ENCODE data around the gene RAB8B. TPM values are rescaled to one million over a fixed set of nuclear protein-coding genes. Genes with fewer than 3 reads are reported as not detected.

RAB8B gene
- total and polyA plus RNA-seq, 9 of the 15 experiments (the other 6 are each of a cell fraction or from before 2014, with no cell fraction given) = 7.8 to 32.1 (median 24.2) TPM

GRCh38 chr15:63232405-63232804 is 43.0 kb downstream of the RAB8B start:
- Histone ChIP-seq H2AFZ (ENCODE audit: low read depth, low read length) (no peak overlapping the region), H3K4me2 (ENCODE audit: insufficient read depth, low read length) (no peak overlapping the region), H3K27me3 (ENCODE audit: control insufficient read depth in 2 of 2, insufficient read depth in 2 of 2, low read length in 2 of 2) (no peaks in the 10 kb centered on the region), H3K4me3 (no peak overlapping the region), H3K36me3 (ENCODE audit: control insufficient read depth, insufficient read depth, low read length) (peaks cover 10% of the 10 kb centered on the region; the same call in 1 of the 3 replicates), H3K27ac (ENCODE audit: extremely low read depth, low read depth, low read length) (no peak overlapping the region), H3K4me1 (replicated peaks in 1 of 2; ENCODE audit: control insufficient read depth in 2 of 2, insufficient read depth in 2 of 2, low read length in 2 of 2) (peaks cover 7 to 12% of the 10 kb centered on the region in 2 experiments; a peak in 4 of 5 replicates), H3K9me1 (ENCODE audit: control insufficient read depth, insufficient read depth, low read length) (no peaks in the 10 kb centered on the region), H4K20me1 (replicated peaks; ENCODE audit: control insufficient read depth, insufficient read depth, low read length) (no peaks in the 10 kb centered on the region), H3K79me2 (ENCODE audit: control insufficient read depth, insufficient read depth, low read length) (peaks cover 66% of the 10 kb centered on the region), H3K9me3 (replicated peaks; ENCODE audit: control insufficient read depth, insufficient read depth, low read depth, low read length) (no peaks in the 10 kb centered on the region), H3K9ac (ENCODE audit: insufficient read depth in 1 of 2, low read depth in 2 of 2, low read length in 2 of 2) (no peak overlapping the region)
- FAIRE-seq (no peak), ATAC-seq (no peak), DNase-seq (ENCODE audit: extremely low read depth in 1 of 4, low spot score in 3 of 4) (no peak)
- in situ Hi-C loops (cut with MboI) = no loop called here
- 70% methylated on average over 4 of the region's 4 CpGs for WGBS (ENCODE audit: insufficient coverage, low coverage, missing lambda C conversion rate)
- no TSS peak for BruUV-seq (replicated peaks)
- TF ChIP-seq, protein P1, sequence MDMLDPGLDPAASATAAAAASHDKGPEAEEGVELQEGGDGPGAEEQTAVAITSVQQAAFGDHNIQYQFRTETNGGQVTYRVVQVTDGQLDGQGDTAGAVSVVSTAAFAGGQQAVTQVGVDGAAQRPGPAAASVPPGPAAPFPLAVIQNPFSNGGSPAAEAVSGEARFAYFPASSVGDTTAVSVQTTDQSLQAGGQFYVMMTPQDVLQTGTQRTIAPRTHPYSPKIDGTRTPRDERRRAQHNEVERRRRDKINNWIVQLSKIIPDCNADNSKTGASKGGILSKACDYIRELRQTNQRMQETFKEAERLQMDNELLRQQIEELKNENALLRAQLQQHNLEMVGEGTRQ (CRISPR knock-in tag; IDR thresholded peaks at IDR 0.05) = no peak
- TF ChIP-seq ZNF316 (IDR thresholded peaks at IDR 0.05) = no peak
- no peak for TF ChIP-seq RBM17 (IDR thresholded peaks at IDR 0.05; ENCODE audit: borderline replicate concordance, low read depth, low read length)
- TF ChIP-seq POLR2H (tag; IDR thresholded peaks at IDR 0.05; ENCODE audit: low read depth) = peak; percentile 13; the same call in 1 of the 2 replicates
- TF ChIP-seq CHAMP1 (IDR thresholded peaks at IDR 0.05) = no peak
- no peak for TF ChIP-seq GABPA (tag; conservative IDR thresholded peaks at IDR 0.05; ENCODE audit: low read depth)
- TF ChIP-seq NFRKB (IDR thresholded peaks at IDR 0.05; ENCODE audit: low read depth) = no peak
- ChIA-PET CTCF (ENCODE audit: low intra/inter-chr PET ratio) (no interaction called here), POLR2A (interaction anchor here (0.5 to 1.9 kb wide), 3 partner anchors 41 to 356 kb away, joined by 3 to 6 read pairs (median 3); no protein-coding TSS in a partner anchor)
- intact Hi-C loops (cut with micrococcal nuclease) = no loop called here
